Femur (tissue), 1 donor: ENCODE results near the gene ENOX1.

Experiments
- DNase-seq: peaks from one replicate; pipeline ENCODE4 v3.0.0-alpha.2; 2017

ENOX1 gene

GRCh38 chr13:43339145-43339804 lies 447.5 kb downstream of the ENOX1 start:
- DNase-seq = no peak

GRCh38 chr13:43335764-43336163 lies 451.0 kb downstream of the ENOX1 start:
- no peak for DNase-seq

DNA sequence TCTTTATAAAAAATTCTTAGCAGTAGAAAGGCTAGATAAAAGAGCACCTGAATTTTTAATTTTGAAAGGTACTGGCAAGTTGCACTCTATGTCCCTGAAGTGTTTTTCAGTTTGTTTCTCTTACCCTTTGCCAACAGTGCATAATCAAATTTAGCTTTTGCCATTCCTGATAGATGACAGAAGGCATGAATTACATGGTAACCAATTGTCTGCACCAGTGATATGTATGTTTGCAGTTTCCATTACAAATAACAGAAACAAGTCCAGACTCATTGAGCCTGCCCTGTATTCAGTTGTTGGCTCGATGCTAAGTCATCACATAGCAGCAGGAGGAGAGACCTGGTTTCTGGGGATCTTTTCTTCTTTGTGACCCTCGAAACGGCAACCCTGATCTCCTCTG lies 453.6 kb downstream of the ENOX1 start:
- DNase-seq = no peak

DNA sequence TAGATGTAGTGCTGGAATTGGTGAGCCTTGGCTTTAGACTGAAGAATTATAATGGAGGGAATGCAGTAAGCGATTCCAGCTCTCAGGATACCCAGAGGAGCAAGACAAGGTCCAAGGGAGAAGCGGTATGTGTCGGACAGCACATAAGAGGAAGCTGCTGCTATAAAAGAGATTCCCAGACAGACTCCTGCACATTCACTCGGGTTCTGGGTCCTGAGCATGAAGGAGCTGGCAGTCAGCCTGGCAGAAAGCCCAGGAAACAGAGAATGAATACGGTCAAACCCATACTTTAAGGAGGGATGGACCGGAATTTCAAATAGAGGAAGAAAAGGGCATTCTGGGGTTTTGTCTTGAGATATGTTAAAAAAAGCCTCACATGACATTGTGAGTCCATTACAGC lies 455.1 kb downstream of the ENOX1 start:
- DNase-seq = peak; percentile 76

- no peak for DNase-seq
These were observed 457.1 kb downstream of the ENOX1 start for GRCh38 chr13:43329702-43330101.

DNA sequence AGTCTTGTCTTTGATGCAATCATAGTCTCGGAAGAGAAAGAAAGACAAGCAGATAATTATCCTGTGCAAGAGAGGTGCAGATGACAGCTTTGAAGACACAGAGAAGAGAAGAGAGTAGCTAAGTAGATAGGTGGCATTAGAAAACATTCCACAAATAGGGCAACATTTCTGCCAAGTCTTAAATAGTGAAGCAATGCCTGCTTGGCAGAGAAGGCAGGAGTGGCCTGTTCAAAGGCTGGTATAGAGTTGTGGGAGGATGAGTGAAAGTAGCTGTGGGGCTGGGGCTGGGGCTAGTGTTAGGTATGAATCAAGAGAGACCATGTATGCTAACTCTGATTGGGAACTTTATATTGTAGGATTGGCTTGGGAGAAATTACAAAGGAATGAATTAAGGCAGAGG lies 457.9 kb downstream of the ENOX1 start:
- DNase-seq = no peak

- DNase-seq = no peak
These were observed 460.7 kb downstream of the ENOX1 start for GRCh38 chr13:43326100-43326499.

DNA sequence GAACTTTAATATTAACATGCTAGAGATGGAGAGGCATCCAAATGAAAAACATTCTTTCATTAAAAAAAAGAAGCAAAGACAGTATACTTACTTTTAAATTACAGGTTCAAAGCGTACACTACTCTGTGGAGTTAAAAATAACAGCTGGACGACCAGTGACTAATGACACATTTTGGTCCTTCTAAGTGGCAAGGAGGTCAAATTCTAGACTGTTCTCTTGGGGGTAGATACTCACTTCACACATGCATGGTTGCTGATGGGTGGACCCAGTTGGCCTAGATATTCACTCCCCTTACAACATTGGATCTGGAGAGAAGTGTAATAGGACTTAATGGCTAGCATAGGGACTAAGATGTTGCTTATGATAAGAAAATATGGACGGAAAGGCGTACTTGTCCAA lies 461.1 kb downstream of the ENOX1 start:
- no peak for DNase-seq

DNA sequence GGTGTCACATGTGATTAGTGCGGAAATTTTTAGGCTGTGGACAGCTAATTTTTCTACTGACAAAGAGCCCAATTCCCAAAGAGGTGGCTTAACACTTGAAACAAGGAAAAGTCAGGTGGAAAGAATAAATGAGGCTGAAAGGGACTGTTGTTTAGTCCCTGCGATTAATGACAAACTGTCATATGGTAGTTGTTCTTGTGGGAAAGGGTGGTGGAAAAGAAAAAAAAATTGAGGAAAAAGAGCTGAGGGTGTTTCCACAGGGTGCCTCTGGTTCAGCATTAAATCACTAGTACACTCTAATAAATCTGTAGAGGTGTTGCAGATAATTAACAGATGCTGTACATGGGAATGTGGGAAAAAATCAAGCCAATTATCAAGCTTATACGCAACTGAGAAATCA lies 462.6 kb downstream of the ENOX1 start:
- DNase-seq = no peak

- DNase-seq = no peak
These were observed 466.9 kb downstream of the ENOX1 start for GRCh38 chr13:43319617-43320444.

DNA sequence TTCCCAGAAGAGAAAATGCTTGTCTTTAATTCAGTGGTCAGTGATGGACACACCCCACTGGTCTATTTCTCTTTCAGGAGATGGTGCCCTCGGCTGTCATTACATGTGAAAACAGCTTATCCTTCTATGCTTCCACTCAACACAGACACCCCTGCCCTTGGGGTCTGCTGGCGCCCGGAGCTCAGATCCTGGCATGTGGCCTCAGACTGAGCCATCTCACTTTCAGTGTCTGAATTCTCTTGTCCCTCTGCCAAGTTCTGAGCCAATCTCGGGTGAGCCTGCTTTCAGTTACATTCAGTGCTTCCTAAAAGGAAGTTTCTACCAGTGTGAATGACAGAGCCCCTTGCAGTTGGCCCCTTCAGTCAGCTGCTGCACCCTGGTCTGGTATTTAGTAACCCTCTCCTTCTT lies 469.8 kb downstream of the ENOX1 start:
- DNase-seq = peak; percentile 84

DNA sequence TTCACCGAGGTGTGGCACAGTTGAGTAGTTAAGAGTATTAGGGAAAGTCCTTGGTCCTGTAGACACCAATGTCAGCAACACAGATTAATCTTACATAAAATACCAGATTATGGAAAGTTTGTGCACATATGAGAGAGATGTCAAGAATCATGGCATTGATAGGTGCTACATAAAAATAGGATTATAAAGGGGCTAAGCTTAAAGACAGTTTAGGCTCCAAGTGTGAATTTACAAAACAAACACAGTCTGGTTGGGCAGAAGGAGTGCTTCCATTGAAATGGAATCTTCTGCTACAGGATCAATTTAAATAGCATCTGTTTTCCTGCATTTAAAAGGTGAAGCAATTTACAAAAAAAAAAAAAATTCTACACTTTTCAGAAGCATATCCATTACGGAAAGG lies 470.5 kb downstream of the ENOX1 start:
- no peak for DNase-seq

GRCh38 chr13:43315522-43315921 lies 471.2 kb downstream of the ENOX1 start:
- no peak for DNase-seq

DNA sequence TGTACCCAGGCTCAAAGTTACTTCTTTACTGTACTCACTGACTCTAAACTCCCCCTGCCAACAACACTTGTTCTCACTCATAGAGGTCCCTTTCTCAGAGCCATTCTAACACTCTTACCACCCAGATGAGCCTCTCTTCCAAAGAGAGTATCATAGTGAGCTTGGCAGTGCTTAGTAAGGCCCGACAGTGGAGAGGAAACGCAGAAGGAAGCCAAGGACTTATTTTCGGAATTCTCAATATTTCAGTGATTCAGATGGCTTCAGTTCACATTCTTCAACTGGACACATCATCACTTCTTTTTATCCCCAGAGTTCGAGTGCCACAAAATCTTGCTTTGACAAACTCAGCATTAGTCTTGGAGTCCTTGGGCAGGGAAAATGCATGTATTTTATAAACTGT lies 477.5 kb downstream of the ENOX1 start:
- no peak for DNase-seq

DNA sequence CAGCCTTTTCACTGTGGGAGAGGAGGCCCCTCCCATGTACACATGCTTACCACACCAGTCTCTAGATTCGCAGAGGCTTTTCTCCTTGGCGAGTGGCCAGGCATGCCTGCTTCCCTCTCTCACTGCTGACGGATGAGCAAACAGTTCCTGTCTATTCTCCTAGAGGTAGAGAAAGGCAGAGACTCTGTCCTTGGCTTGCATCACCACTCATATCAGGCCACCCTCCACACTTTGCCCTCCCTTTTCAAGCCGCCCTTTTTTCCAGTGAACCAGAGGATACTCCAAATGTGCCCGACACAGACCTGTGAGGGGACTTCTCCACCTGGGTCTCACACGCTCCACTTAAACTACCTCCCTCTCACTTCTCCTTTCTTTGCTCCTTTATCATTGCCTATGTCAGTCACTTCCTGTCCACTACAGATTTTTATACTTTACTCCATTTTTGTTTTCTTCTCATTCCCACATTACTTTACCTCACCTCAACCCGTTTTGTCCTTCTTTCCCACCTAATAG lies 478.8 kb downstream of the ENOX1 start:
- DNase-seq = peak; percentile 89

- no peak for DNase-seq
These were observed 479.4 kb downstream of the ENOX1 start for GRCh38 chr13:43307221-43307920.

GRCh38 chr13:43306372-43306771 lies 480.4 kb downstream of the ENOX1 start:
- DNase-seq = peak; percentile 31

DNA sequence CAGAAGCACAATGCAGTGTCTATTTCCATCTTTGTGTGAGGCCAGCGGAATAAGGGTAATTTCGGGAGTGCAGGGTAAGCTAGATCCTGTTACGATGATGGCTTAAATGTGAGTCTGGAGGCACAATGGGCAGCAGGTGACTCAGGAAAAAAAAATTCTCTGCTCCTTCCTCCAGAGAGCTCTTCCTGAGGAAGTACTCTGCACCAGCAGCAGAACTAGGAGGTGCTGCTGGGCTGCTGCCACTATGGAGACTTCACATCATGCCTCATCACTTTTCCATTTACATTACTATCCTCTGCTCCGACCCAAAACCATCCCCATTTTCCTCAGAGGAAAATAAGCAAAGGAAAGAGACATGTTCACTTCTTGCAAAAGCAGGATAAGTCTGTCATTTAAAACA lies 481.4 kb downstream of the ENOX1 start:
- no peak for DNase-seq

GRCh38 chr13:43304945-43305344 lies 481.8 kb downstream of the ENOX1 start:
- DNase-seq = no peak

DNA sequence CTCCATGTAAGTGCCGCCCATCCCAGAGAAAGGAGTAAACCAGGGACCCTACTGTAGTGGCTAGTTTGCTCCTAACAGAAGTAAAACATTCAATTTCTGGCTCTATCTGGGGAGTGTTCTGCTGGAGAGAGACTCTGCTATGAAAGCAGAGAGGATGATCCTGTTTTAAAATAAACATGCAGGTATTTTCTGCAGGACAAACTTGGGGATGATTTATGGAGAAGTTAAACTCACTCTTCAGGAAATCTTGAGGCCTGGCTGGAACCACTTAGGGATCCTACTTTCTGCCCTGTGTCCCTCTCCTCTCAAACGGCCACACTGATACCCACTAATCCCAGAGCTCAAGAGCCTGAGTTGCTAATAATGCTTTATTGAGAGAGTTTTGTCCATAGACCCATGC lies 482.3 kb downstream of the ENOX1 start:
- no peak for DNase-seq

GRCh38 chr13:43303033-43303729 lies 483.6 kb downstream of the ENOX1 start:
- peak; percentile 83 for DNase-seq

DNA sequence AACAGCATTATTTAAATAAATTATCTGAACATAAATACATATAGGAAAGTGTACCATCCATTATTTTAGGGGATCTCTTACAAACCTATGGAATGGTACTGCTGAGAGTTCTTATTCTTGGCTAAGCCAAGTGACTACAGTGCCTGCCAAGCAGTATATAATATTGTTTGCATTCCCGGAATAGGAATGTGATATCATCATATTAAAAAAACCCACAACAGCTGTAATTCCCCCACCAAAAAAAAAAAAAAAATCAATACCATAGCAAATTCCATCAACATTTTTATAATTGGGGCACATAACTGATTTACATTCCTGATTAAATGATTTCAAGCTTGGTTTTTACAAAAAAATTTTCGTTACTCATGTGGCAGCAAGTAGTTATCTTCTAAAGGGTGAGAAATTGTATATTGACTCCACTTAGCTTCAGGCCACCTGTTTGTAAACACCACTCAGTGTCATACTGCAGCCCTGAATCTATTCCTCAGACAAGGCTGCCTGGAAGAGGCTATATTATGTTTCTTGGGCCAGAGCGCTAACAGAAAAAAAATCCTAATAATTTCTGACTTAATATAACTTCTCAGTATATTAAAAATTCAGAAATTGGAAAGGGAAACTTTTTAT lies 485.3 kb downstream of the ENOX1 start:
- no peak for DNase-seq

DNA sequence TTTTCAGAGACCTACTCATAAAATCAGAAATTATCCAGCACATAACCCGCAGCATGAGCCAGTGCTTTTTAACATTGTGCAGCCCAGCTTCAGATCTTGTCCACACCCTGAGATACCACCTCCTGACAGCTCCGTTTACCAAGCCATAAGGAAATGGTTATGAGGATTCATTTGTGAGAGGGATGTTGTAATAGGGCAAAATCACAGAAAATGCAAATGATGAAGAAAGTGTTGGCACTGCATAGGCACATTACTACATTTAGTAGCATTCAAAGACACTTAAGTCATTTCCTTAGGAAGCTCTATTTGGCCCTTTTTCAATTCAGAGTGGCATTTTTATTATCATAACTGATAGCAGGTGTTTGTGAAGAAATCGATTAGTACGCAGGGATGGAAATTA lies 485.9 kb downstream of the ENOX1 start:
- DNase-seq = no peak
